A172 (cell line): ENCODE data around the gene MAP2K5. TPM values are rescaled to one million over a fixed set of nuclear protein-coding genes. Genes with fewer than 3 reads are reported as not detected.

Experiments used
- DNase-seq: peaks from one replicate; pipeline ENCODE4 v3.0.0-alpha.2; 2015; ENCODE audit warnings: low spot score
- total RNA-seq: library from RNA; depleted of rRNA; stranded (reverse); fragments of >200 nt; shearing (Covaris generic); gene quantifications from 2 replicates; pipeline ENCODE4 v1.2.3, GENCODE V29; 2014

MAP2K5 gene
- total RNA-seq, 1 experiment from 2014 or later = 5.7 TPM

DNA sequence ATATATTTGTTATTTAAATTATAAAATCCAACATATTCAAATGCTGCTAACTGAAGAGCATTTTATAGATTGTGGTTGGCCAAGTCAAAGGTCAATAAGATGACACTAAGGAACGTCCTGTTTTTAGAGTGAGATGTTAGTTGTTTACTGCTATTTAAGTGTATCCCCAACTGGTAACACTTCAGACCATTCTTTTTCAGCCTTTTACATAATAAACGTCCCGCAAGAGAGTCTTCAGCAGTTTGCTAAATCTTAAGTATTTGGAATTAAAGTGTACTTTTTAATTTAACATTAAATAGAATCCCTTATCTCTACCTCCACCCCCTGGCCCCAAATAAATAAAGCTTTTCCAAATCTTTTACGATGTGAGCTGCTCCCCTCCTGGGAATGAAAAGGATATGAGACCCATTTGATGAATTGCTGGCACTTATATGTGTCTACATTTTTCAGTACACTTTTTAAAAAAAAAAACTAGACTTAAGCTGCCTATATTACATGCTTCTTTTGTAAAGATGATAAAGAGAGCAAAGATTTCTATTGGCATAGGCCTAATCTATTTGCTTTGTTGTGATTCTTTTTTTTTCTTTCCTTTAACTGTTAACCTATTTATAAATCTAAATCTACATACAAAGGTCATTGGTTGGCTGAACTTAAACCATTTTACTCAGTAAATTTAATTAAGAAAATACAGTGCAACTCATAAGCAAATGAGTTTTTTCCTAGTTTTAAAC, 181.0 kb downstream of the MAP2K5 start:
- DNase-seq = no peak

DNA sequence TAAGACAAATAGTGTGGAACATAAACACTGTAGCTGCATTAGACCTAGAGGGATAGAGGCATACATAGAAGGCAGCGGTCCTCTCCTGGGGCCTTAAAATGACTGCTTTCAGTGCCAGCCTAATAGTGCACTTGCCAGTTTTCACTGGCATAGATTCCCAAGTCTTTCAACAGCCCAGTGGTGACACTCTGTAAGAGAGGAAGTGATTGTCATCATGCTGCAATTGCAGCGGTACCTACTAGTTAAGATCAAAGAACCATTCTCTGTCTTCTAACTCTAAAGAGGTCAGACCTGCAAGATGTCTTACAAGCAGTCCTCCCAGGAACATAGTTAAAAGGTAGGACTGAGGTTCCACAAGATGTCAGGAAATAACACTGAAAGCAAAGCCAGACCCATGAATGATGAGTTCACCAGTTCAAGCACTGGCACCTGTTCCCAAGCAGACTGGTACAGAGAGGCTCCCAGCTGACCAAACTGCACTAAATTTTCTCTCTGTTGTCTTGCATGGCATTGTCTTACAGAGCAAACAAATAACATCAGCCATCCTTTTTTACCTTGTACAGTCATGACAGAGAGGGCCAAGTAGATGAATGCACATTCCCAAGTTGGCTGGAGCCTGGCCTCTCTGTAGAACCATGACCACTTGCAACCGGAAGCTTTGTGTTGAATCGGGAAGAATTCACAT, 182.3 kb downstream of the MAP2K5 start:
- no peak for DNase-seq

DNA sequence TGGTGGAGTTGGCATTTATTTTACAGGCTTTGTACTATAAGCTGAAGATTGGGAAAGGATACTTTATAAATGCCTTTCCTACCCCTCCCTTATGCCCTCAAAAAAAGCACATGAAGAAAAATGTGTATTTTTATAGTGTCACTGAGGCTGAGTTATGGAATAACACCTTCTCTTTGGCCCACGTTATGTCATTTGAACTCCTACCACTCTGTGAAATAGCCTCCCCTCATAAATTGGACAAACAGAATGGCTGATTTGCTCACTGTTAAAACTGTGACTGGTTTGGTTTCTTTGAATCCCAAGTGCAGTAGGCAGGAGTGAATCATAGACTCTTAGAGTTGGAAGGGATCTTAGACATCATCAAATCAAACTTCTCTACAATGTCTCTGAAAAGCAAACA, 187.6 kb downstream of the MAP2K5 start:
- DNase-seq = no peak

DNA sequence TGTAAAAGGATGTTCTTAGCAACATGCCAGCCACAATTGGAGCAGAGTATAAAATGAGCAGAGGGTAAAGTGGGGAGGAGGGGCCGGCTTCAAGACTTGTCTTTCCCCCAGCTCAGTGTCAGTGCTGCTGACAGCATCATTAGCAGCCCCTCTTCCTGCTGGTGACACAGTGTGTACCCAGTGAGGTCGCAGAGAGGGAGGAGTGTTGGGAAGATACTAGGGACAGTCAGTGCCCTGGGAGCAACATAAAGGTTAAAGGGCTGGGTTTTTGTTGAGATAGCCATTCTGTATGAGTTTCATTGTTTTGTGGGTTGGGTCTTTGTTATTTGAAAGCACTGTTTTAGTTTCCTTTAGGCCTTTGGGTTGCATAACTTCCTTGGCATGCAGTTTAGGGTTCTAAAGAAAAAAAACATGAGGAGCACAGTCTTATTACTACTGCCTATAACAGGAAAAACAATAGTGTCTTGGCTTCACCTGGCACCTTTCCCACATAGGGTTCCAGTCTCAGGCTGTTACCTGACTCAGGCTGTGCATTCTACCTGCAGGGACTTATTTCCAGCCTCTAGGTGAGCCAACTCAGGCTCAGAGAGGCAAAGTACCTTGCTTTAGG, 188.7 kb downstream of the MAP2K5 start:
- DNase-seq = no peak

DNA sequence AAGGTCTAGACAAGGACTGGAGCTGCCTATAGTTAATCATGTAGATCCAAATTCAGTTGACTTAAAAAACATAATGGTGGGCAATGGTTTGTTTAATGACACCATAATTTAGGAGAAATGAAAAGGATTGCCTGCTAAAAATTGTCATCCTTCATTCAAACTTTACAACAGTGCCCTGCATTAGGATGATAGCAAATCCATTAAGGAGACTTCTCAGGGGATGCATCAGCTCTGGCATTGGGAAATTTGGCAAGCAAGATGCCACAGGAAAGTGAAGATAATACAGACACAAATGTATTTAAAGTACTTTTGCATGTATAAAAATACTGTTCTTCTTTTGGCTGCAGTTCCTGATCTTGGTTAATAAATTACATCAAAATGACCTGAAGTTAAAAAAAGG, 189.7 kb downstream of the MAP2K5 start:
- DNase-seq = no peak

DNA sequence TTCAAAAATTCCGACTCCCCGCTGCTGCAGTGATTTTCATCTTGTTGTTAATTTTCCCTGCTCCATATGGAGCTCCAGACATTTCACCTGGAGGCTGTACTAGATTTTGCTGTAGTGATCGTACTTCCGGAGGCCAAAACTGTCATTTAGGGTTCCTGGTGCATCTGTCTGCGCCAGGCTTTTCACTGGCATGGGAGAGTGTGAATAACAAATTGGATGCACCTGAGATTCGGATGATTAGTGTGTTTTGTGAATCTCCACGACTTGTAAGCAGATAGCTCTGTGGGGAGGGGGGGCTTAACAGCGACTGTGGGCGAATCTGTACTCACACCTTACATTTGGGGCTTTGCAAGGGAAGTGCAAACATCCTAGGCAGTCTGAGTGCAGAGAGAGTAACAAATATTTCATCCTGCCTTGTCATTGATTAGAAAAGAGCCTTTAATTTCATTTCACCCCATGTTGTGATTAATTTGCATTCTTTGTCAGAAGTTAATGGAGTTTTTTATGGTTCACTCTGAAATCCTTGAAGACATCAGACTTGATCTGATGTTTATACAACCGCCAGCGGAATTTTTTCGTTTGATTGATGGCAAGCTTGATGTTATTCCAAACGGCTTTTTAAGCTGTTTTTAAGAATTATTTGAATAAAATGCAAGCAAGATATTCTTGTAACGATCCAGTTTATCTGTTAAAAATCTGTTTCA, 190.3 kb downstream of the MAP2K5 start:
- DNase-seq = no peak

DNA sequence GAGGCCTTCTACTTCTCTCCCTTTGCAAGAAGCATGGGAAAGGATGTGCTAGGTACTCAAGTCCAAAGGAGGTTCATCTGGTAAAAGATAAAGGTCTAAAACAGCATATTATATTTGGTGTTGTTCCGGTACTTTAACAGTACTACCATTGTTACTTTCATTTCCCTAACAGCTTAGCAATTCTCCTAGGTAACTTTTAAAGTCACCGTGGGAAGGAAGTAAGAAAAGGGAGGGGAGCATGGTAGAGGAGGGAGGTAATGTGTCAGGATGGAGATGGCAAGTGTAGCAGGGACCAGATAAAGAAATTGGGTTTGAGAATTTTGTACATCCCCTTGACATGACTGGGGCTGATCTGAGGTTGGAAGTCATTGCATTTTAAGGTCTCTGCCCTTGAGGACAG, 193.4 kb downstream of the MAP2K5 start:
- DNase-seq = no peak

DNA sequence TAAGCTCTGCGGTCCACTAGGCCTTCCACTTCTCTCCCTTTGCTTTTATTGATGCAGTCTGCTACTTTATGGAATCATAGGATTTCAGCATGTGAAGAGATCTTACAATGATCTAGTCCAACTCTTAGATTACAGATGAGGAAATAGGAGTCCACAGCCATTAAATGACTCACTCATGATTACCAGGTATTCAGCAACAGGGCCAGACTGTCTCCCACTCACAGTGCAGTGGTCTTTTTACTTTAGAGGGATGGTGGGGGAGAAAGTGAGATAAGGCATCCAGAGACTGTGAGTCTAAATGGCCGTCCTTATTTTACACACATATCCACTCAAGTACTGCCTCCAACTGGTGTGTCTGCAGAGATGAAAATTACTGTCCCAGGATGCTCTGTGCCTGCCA, 194.3 kb downstream of the MAP2K5 start:
- no peak for DNase-seq

DNA sequence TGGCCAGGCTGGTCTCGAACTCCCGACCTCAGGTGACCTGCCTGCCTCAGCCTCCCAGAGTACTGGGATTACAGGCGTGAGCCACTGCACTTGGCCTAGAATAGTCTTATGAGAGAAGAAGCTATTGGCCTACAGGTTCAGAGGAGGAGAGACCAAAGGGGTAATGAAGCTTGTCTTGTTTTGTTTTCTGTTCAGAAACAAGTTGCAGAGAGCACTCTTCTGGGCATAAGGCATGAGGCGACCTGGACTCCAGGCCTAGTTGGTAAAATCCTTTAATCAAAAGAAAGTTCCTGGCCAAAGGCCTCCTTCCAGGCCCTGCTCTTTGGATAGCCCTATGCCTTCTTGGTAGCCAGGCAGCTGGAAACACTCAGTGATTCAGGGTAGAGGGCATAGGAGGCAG, 195.6 kb downstream of the MAP2K5 start:
- no peak for DNase-seq

DNA sequence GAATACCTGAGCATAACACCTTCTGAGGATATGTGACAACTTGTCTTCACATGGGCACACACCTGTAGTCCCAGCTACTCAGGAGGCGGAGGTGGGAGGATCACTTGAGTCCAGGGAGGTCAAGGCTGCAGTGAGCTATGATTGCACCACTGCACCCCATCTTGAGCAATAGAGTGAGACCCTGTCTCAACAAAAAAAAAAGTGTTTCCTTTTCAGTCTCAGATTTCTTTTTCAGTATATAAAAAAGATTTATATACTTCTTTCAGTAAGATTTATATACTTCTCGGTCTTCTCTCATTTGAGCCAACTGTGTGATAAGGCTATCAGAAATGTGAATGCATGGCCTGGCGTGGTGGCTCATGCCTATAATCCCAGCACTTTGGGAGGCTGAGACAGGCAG, 197.9 kb downstream of the MAP2K5 start:
- no peak for DNase-seq

DNA sequence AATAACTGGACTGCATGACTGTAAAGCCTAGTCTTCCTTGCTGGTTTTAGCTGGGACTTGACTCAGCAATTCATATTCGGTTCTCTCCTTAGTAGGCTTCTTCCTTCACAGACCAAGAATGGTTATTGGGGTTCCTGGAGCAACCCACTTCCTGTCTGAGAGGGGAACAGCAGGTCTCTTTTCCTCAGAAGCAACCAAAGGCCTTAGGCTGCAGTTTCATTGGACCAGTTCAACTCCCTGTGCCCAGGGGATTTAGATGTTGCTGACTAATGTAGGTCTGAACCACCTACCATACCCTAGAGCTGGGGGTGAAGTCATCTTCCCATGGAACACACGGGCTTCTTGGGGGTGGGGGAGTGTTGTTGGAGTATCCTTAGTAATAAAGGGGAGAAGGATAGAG, 198.8 kb downstream of the MAP2K5 start:
- peak; percentile 4 for DNase-seq

DNA sequence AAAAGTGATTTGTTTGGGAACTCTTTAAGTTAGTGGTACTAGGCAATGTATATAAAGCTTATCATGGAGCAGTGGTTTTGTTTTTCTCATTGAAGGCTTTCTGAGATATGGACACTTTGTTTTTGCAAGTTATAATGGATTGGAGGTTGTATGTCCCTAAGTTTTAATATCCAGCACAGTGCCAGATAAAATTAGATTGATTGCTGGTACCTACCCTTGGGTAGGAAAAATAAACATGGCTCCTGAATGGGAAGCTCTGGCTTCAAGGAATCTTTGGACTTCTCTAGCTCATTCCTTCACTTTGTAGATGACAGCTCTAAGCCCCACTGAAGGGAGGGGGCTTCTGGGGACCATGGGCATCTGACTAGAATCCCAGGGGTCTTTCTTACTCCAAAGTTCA, 201.1 kb downstream of the MAP2K5 start:
- DNase-seq = no peak

DNA sequence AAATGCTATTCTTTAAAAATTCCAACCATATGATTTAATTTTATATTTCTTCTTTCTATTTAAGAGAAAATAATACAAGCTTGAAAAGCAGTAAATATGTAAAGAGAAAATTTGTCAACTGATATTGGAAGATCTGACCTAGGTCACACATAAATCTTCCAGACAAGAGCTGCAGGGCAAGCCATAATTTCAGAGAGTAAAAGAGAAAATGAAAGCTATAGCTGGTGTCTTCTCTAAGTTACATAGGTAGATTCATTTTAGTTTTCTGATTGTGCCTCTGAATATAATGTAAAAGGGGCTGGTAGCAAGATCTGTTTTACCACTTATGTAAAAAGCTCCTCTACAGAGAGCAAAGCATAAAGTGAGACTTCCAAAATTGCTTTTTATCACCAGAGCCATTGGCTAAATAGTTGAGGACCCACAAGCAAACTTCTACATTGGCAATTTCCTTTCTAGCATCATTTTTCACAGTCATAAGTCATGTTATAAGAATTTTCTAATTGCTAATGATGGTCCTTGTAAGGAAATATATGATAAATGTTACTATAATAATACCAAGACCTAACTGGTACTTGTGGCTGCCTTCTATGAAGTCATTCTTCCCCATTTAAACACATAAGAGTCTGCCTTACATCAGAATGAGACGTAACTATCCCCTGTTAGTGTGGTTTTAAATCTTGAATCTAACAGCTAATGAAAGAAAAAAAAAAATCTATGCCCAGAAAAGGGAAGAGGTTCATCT, 202.0 kb downstream of the MAP2K5 start:
- DNase-seq = no peak

DNA sequence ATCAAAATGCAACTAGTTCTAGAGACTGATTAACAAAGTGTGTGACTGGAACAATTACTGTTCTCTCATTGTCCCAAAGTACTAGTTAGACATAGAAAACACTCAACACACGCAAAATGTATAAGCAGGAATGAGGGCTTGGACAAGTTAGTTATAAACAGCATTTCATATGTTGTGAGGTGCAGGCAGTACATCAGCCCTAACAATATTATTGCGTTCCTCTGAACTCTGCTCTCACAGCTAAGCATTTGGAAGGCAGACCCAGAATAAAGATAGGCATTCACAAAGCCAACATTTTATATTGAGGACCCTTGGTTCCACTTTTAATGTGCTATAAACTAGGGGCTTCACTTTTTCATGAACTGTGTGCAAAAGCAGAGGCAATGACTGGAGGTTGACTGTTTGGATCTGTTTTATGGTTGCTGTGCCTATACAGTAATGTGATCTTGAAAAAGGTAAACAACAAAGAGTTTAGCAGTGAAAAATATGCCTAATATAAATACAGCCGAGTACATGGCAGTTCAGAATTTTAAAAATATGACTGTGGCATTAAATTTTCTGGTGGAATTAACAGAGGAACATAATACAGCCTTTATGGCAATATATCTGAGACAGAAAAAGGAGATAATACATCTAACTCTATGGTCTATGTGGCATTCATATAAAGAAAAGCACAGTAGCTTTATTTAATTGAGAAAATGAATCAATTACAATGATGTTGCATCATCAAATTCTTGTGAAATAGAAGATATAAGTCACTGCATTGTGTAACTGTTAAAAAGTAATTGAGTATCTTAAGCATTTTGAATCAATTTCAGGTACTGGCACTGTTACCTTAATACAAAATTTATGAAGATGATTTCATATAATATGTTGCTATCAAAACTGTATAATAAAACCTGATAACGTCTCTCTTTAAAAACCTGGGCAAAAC, 202.8 kb downstream of the MAP2K5 start:
- DNase-seq = no peak

DNA sequence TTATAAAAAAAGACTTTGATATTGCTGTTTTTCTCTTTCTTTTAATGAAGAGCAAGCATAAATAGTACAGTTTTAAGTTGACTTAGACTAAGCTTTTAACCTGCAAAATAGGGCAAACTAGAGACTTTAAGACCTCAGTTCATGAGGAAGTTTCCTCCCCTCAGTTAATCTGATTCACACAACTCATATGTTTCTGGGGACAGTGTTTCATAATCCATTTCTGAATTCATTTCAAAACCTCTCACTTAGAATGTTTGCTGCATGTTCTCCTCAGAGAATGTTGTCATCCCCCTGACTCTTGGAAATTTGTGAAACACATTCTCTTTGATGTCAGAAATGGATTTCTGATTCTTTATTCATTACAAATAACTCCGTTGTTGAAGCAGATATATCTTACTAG, 203.5 kb downstream of the MAP2K5 start:
- DNase-seq = no peak

DNA sequence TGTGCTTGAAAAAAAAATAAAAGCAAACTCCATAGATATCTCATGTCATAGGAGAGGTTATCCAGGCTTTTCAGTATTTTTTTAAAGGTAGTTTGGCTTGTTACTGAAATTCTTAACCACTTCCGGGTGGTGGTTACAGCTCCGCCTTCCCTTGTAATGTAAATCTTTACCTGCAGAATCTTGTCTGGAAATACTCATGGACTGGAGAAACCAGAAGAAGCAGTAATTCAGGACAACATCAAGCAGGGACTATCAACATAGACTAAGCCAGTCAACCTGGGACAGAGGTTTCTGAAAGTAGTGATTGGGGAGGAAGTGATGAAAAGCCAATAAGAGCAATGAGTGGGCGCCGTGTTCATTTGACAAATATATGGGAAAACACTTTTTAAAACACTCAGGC, 203.9 kb downstream of the MAP2K5 start:
- no peak for DNase-seq

DNA sequence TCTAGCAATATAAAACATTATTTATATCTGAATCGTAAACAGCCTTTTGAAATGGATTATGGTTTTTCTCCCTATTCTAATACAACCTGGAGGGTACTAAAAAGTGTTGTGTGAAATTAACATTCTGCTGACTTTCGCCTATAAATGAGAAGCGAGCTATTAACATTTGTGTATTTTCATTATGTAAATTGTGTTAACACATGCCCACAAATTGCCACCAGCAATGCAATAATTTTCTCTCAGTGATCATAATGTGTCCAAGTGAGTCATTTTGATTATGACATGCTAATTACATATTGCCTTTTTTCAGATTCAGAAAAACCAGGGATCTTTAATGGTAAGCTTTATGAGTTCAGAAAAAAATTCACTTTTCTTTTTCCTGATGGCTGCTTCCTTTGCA, 205.4 kb downstream of the MAP2K5 start:
- no peak for DNase-seq

DNA sequence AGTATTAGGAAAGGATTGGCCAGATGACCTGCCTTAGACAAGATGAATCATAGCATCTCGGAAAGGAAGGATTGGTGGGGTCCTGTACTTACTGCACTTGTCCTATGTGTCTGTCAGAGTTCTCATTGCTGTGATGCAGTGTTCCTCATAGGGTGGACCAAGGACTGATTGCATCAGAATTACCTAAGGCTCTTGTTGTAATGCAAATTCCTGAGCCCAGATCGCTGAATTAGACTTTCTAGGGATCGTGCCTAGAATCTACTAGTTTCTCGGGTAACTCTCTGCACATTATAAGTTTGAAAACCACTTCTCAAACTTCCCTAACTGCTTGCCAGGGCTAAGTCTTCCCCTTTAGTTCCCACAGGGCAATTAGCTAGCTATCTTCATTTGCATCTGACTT, 207.9 kb downstream of the MAP2K5 start:
- no peak for DNase-seq

DNA sequence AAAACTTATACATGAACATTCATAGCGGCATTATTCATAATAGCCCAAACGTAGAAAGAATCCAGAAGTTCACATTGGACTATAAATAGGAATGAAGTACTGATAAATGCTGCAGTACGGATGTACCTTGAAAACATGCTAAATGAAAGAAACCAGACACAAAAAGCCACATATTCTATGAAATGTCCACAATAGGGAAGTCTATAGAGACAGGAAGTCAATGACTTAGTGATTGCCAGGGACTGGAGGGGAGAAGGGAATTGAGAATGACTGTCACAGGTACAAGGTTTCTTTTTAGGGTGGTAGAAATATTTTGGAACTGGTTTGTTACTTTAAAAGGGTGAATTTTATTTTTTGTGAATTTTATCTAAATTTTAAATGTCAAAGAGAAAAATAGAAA, 211.4 kb downstream of the MAP2K5 start:
- DNase-seq = no peak

DNA sequence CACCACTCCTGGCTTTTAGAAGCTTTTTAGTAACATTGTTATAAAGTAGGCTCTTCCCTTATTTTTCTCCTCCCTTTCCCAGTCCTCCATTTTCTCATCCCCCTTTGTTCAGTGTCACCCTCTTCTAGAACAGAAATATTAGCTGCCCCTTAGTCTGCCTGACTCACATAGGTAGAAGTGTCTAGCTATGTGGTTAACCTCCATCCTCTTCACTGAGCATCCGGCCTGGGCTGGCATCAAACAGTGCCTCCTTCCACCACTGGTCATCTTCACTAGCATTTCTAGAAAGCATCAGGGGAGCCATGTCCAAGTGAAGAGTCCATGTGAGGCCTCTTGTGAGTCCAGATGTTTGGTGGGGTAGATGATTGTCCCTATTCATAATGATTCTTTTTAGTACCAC, 212.8 kb downstream of the MAP2K5 start:
- DNase-seq = no peak

DNA sequence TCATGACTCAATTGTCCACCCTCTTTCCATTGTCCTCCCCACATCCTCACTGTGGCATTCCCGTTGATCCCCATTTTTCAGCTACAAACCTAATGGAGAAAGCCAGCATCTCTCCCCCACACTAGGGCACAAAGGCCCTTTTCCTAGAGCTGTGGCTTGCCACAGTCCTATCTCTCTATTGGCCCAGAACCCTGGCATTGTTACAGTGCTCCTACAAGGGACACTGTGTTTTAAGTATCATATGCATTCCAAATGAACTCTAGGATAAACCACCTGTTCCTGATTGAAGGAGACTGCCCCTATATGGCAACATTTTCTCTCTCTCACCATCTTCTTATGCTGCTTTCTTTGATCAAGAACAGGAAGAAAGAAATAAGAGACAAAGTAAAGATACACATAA, 213.4 kb downstream of the MAP2K5 start:
- no peak for DNase-seq
